ENCODE results near the gene CNKSR3.

Gene CNKSR3

GRCh38 chr6:154502553-154502952 lies 7.9 kb downstream of the CNKSR3 start:
- TF ChIP-seq FOXP2 (optimal IDR thresholded peaks at IDR 0.05; ENCODE audit: borderline replicate concordance, extremely low read depth, extremely low read length, insufficient read depth), result no peak
- no peak for TF ChIP-seq TAF1 (IDR thresholded peaks at IDR 0.05; ENCODE audit: borderline replicate concordance, insufficient read depth, low read length)
- no peak for TF ChIP-seq REST (IDR thresholded peaks at IDR 0.05; ENCODE audit: insufficient read depth in 1 of 2, low read depth in 2 of 2, low read length in 2 of 2)
- TF ChIP-seq SIN3A (IDR thresholded peaks at IDR 0.05; ENCODE audit: borderline replicate concordance, insufficient read depth, low read length), result no peak
- no peak for TF ChIP-seq POLR2AphosphoS5 (IDR thresholded peaks at IDR 0.05; ENCODE audit: low read depth, low read length)

- no peak for TF ChIP-seq SIN3A (IDR thresholded peaks at IDR 0.05; ENCODE audit: borderline replicate concordance, insufficient read depth, low read length)
- TF ChIP-seq REST (IDR thresholded peaks at IDR 0.05; ENCODE audit: insufficient read depth in 1 of 2, low read depth in 2 of 2, low read length in 2 of 2), result no peak
- TF ChIP-seq FOXP2 (optimal IDR thresholded peaks at IDR 0.05; ENCODE audit: borderline replicate concordance, extremely low read depth, extremely low read length, insufficient read depth), result no peak
- no peak for TF ChIP-seq POLR2AphosphoS5 (IDR thresholded peaks at IDR 0.05; ENCODE audit: low read depth, low read length)
- TF ChIP-seq TAF1 (IDR thresholded peaks at IDR 0.05; ENCODE audit: borderline replicate concordance, insufficient read depth, low read length), result no peak
Measured at GRCh38 chr6:154501578-154501868, 9.0 kb downstream of the CNKSR3 start.

- TF ChIP-seq FOXP2 (optimal IDR thresholded peaks at IDR 0.05; ENCODE audit: borderline replicate concordance, extremely low read depth, extremely low read length, insufficient read depth) (no peak), POLR2AphosphoS5 (IDR thresholded peaks at IDR 0.05; ENCODE audit: low read depth, low read length) (no peak), TAF1 (IDR thresholded peaks at IDR 0.05; ENCODE audit: borderline replicate concordance, insufficient read depth, low read length) (no peak), SIN3A (IDR thresholded peaks at IDR 0.05; ENCODE audit: borderline replicate concordance, insufficient read depth, low read length) (no peak), REST (IDR thresholded peaks at IDR 0.05; ENCODE audit: insufficient read depth in 1 of 2, low read depth in 2 of 2, low read length in 2 of 2) (no peak)
Measured at GRCh38 chr6:154500769-154501577, 9.5 kb downstream of the CNKSR3 start.

- TF ChIP-seq REST (IDR thresholded peaks at IDR 0.05; ENCODE audit: insufficient read depth in 1 of 2, low read depth in 2 of 2, low read length in 2 of 2) (no peak), SIN3A (IDR thresholded peaks at IDR 0.05; ENCODE audit: borderline replicate concordance, insufficient read depth, low read length) (no peak), FOXP2 (optimal IDR thresholded peaks at IDR 0.05; ENCODE audit: borderline replicate concordance, extremely low read depth, extremely low read length, insufficient read depth) (no peak), POLR2AphosphoS5 (IDR thresholded peaks at IDR 0.05; ENCODE audit: low read depth, low read length) (no peak), TAF1 (IDR thresholded peaks at IDR 0.05; ENCODE audit: borderline replicate concordance, insufficient read depth, low read length) (no peak)
Measured at GRCh38 chr6:154499855-154500589, 10.5 kb downstream of the CNKSR3 start.

All from PFSK-1 (cell line).